ENCODE data around the gene MFSD11. TPM values are rescaled to one million over a fixed set of nuclear protein-coding genes. Genes with fewer than 3 reads are reported as not detected.

MFSD11 gene
- total and polyA plus RNA-seq, 2 of the 8 experiments (the other 6 are each of a cell fraction or from before 2014, with no cell fraction given), result 17.7 to 19.8 TPM

DNA sequence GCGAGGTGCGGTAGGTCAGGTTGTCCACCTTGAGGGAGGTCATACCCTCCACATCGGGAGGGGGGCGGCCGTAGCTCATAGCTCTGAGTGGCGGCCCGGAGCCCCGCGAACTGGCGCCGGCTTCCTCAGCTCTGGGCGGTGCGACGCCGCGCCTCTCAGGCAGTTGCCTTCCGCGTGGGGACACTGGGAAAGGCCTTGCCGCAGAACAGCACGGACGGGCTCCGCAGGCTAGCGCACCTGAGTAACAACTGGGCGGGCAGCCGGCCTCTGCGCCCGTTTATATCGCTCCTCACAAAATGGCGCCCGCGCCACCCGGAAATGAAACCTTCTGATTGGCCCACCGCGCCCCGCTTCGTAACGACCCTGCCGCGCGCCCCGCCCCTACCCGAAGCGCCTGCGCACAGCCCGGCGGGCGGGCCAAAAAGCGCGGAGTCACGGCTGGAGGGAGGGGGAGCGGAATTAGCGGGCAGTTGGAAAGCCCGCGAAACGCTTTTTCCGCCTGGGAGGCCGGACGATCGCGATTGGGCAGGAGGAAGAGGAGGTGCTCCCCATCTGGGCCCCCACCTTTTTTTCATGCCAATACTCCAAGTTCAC lies 740 bp upstream of the MFSD11 start, which contains the start of gene SRSF2:
Gene SRSF2, minus strand, starts transcription at position 250 of the 594 bp plus-strand sequence. Its CDS starts 171 bp downstream, at position 79.
- Histone ChIP-seq H4K5ac (ENCODE audit: insufficient read length, low read depth, low read length) (peak within 1 kb of the TSS; percentile 98), H4K20me1 (replicated peaks in 1 of 2; ENCODE audit: control insufficient read depth in 1 of 2, insufficient read depth in 2 of 2, low read length in 2 of 2) (peaks cover 14 to 17% of the 10 kb centered on the region in 2 experiments), H3K4me1 (replicated peaks in 1 of 4; ENCODE audit: control insufficient read depth in 3 of 4, insufficient read depth in 4 of 4, low read length in 3 of 4) (peaks cover 3 to 12% (median 7%) of the 10 kb centered on the region in 4 experiments; a peak in 6 of 7 replicates), H3K23ac (ENCODE audit: insufficient read length) (no peak within 1 kb of the TSS), H3K56ac (replicated peaks; ENCODE audit: insufficient read length, low read depth, low read length) (peak within 1 kb of the TSS; percentile 99), H3K23me2 (ENCODE audit: low read depth, low read length) (peaks cover 9% of the 10 kb centered on the region; the same call in 1 of the 2 replicates), H4K91ac (replicated peaks; ENCODE audit: insufficient read length, low read length) (peak within 1 kb of the TSS; percentile 99), H2BK5ac (ENCODE audit: low read depth, low read length) (peak within 1 kb of the TSS; percentile 100), H3K9ac (replicated peaks in 1 of 4; ENCODE audit: extremely low read depth in 1 of 4, low read depth in 3 of 4, low read length in 3 of 4) (peak within 1 kb of the TSS; percentile 99 to 100 (median 100)), H3K79me1 (ENCODE audit: low read depth, low read length) (no peaks in the 10 kb centered on the region), H2AK5ac (ENCODE audit: low read depth, low read length) (peak within 1 kb of the TSS; percentile 100), H3K14ac (ENCODE audit: insufficient read length) (peak within 1 kb of the TSS; percentile 90), H3K36me3 (ENCODE audit: control insufficient read depth in 2 of 4, insufficient read depth in 4 of 4, low read length in 3 of 4) (peaks cover 15 to 41% (median 34%) of the 10 kb centered on the region in 4 experiments), H3K18ac (ENCODE audit: extremely low read depth, low read length) (peak within 1 kb of the TSS; percentile 99), H2BK20ac (ENCODE audit: low read length) (no peak within 1 kb of the TSS), H3K4me3 (ENCODE audit: extremely low read depth in 1 of 4, insufficient read depth in 2 of 4, low read depth in 3 of 4, low read length in 4 of 4) (peak within 1 kb of the TSS; percentile 88 to 100 (median 98)), H2BK120ac (replicated peaks; ENCODE audit: low read depth, low read length) (peak within 1 kb of the TSS; percentile 21), H4K8ac (ENCODE audit: extremely low read depth, insufficient read depth, low read length) (peak within 1 kb of the TSS; percentile 99), H3K9me3 (ENCODE audit: insufficient read depth in 2 of 2, low read depth in 1 of 2, low read length in 1 of 2) (no peaks in the 10 kb centered on the region), H3K79me2 (ENCODE audit: control insufficient read depth in 1 of 2, insufficient read depth in 2 of 2, low read length in 2 of 2) (peaks cover 16 to 62% of the 10 kb centered on the region in 2 experiments), H2BK15ac (ENCODE audit: low read length) (peak within 1 kb of the TSS; percentile 5; the same call in 1 of the 2 replicates), H3K4ac (replicated peaks; ENCODE audit: insufficient read length, low read depth, low read length) (peak within 1 kb of the TSS; percentile 100), H2BK12ac (ENCODE audit: low read depth, low read length) (peak within 1 kb of the TSS; percentile 85), H3K27me3 (replicated peaks in 1 of 4; ENCODE audit: control insufficient read depth in 3 of 4, extremely low read depth in 1 of 4, insufficient read depth in 3 of 4, low read length in 3 of 4) (no peaks in the 10 kb centered on the region), H3K4me2 (ENCODE audit: insufficient read depth in 1 of 2, low read depth in 2 of 2, low read length in 2 of 2) (peak within 1 kb of the TSS; percentile 88 to 95), H2AFZ (ENCODE audit: low read length) (peak within 1 kb of the TSS; percentile 84; the same call in 1 of the 2 replicates), H3K27ac (ENCODE audit: low read depth, low read length) (peak within 1 kb of the TSS; percentile 100)
- WGBS, 2 experiments (ENCODE audit: extremely low coverage in 1 of 2, insufficient coverage in 1 of 2, insufficient read length in 1 of 2, insufficient replicate concordance in 2 of 2, low coverage in 1 of 2, low lambda C conversion rate in 2 of 2, missing lambda C conversion rate in 1 of 2), result 1% methylated on average over 48 of the region's 60 CpGs; no CpG with 5 or more reads in 1 of the 2 experiments
- ChIA-PET CTCF (ENCODE audit: partially characterized antibody) (interaction anchor here (1.6 kb wide), 1 partner anchor 203 kb away, joined by 3 read pairs; no protein-coding TSS in a partner anchor), POLR2A (ENCODE audit: partially characterized antibody) (interaction anchor here (0.6 to 9.2 kb wide), 30 partner anchors 9 to 577 kb away, joined by 3 to 181 read pairs (median 4); partner anchors contain the start of genes JMJD6, METTL23, MXRA7 and ST6GALNAC2)
- FAIRE-seq (no peak), DNase-seq (ENCODE audit: low read depth in 1 of 2, low spot score in 2 of 2) (peak; percentile 95 to 98)
- TF ChIP-seq FOSL1 (IDR thresholded peaks at IDR 0.05; ENCODE audit: insufficient read depth, low read depth, low read length), result no peak
- TF ChIP-seq POLR2AphosphoS5 (IDR thresholded peaks at IDR 0.05; ENCODE audit: low read depth, low read length), result peak; percentile 98
- TF ChIP-seq YY1 (IDR thresholded peaks at IDR 0.05; ENCODE audit: low read depth, low read length), result peak; percentile 97
- peak; percentile 94 for TF ChIP-seq PHF8 (conservative IDR thresholded peaks at IDR 0.05; ENCODE audit: low read depth, low read length)
- 0 out of 4 replicates have a peak, but pooled peaks of 1 of the 2 experiments have one; percentile 24 for TF ChIP-seq SIN3A (conservative IDR thresholded peaks at IDR 0.05 in 1 of 2, IDR thresholded peaks at IDR 0.05 in 1 of 2; ENCODE audit: low read depth in 1 of 2, low read length in 2 of 2)
- no peak for TF ChIP-seq RAD21 (IDR thresholded peaks at IDR 0.05 in 1 of 2, conservative IDR thresholded peaks at IDR 0.05 in 1 of 2; ENCODE audit: low read depth in 2 of 2, low read length in 2 of 2)
- peak; percentile 97 for TF ChIP-seq BACH1 (IDR thresholded peaks at IDR 0.05; ENCODE audit: low read length)
- 0 out of 2 replicates have a peak, but pooled peaks have one; percentile 4 for TF ChIP-seq CHD2 (IDR thresholded peaks at IDR 0.05; ENCODE audit: low read length)
- TF ChIP-seq HDAC2 (IDR thresholded peaks at IDR 0.05; ENCODE audit: borderline replicate concordance in 1 of 2, low read depth in 2 of 2, low read length in 2 of 2), result no peak
- TF ChIP-seq SP2 (IDR thresholded peaks at IDR 0.05; ENCODE audit: low read length), result no peak
- TF ChIP-seq, protein P1, sequence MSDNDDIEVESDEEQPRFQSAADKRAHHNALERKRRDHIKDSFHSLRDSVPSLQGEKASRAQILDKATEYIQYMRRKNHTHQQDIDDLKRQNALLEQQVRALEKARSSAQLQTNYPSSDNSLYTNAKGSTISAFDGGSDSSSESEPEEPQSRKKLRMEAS (IDR thresholded peaks at IDR 0.05), result no peak
